Measurements from ENCODE around the gene PRSS38. TPM values are rescaled to one million over a fixed set of nuclear protein-coding genes. Genes with fewer than 3 reads are reported as not detected.

PRSS38 gene
- total RNA-seq, 2 donors from 2014 or later: not detected

DNA sequence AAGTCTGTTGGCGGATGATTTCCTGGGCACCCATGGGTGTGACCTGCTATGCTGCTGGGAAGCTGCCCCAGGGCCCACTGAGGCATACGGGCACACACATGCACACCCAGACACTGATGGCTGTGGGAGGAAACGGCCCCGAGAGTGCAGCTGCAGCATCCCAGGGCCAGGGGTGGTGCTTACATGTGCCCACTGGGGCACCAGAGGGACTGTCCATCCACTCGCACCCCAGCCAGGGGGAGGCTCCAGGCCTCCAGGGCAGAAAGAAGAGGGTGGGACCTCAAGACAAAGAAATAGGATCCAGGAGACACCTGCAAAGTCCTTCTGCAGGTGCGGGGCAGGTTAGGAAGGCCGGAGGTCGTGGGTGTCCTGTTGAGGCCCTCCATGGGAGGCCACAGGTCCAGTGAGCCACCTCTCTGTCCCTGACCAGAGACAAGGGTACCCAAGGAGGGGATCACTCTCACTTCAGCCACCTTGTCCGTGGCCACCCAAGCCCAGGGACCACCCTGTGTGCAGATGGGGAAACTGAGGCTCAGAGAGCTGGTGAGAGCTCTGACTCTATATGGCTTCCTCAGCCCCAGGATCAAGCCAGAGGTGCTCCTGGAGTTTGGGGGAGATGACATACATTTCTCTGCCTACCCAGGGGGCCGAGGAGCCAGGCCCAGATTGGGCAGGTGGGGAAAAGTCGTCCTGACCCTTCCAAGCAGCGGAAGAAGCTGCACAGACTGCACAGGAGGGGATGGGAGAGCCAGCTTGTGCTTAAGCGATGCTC lies 75.2 kb downstream of the PRSS38 start:
- H3K27ac ChIP-seq (ENCODE audit: low read depth, low read length): no peak overlapping the region
- Mint-ChIP-seq H3K4me1 (peaks cover 11% of the 10 kb centered on the region), H3K27me3 (ENCODE audit: insufficient read depth) (peaks cover 4% of the 10 kb centered on the region), H3K36me3 (ENCODE audit: low read depth) (no peaks in the 10 kb centered on the region), H3K27ac (no peak overlapping the region), H3K4me3 (no peak overlapping the region), H3K9me3 (no peaks in the 10 kb centered on the region)
- no peak overlapping the region for H3K9ac ChIP-seq (ENCODE audit: extremely low read depth, low read length, poor library complexity, severe bottlenecking)
- TF ChIP-seq CTCF (conservative IDR thresholded peaks at IDR 0.05): no peak
- DNase-seq: peak; percentile 36
- H3K27me3 ChIP-seq (ENCODE audit: control insufficient read depth, insufficient read depth, low read length, poor library complexity, severe bottlenecking): no peaks in the 10 kb centered on the region
- no peaks in the 10 kb centered on the region for H3K36me3 ChIP-seq (ENCODE audit: control insufficient read depth, insufficient read depth, low read length)
- no peaks in the 10 kb centered on the region for H3K9me3 ChIP-seq (ENCODE audit: control insufficient read depth, low read length)
- 94 to 97% methylated on average over 10 to 13 of the region's 13 CpGs for WGBS, 2 experiments (ENCODE audit: insufficient coverage in 1 of 2, insufficient read length in 1 of 2)
- H3K4me3 ChIP-seq (ENCODE audit: low read length): no peak overlapping the region
- H3K4me1 ChIP-seq (ENCODE audit: control insufficient read depth, insufficient read depth, low read length): peaks cover 10% of the 10 kb centered on the region

DNA sequence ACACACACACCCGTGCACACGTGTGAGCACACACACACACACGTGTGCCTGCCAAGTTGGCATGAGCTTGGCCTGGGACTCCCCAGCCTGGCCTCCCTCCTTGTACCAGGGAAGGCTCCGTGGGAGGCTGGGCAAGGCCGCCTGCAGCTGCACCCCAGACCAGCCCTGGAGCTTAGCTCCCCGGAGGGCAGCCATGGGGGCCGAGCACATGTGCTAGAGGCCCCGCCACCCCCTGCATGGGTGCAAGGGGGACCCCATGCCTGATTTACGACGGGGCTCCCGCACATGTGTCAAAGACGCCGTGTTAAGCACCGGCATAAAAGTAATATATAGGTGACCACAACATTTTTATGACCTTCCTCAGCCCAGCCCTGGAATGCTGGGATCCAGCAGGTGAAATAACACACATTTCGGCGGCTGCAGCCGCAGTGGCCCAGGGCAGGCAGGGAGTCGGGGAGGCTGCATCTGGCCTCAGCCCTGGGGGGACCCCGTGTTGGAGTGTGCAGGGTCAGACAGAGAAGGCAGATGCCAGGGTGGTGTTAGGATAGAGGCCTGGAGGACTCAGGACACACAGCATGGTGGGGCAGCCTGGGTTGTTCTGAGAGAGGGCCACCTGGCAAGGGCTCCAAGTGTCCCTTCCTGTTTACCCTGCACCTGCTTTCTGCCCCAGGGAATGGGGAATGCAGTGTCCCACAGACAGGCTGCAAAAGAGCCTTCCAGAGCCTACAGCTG lies 75.9 kb downstream of the PRSS38 start:
- peaks cover 4% of the 10 kb centered on the region for H3K27me3 Mint-ChIP-seq (ENCODE audit: insufficient read depth)
- Histone ChIP-seq H3K27ac (ENCODE audit: low read depth, low read length) (no peak overlapping the region), H3K36me3 (ENCODE audit: control insufficient read depth, insufficient read depth, low read length) (no peaks in the 10 kb centered on the region), H3K4me3 (ENCODE audit: low read length) (no peak overlapping the region), H3K9ac (ENCODE audit: extremely low read depth, low read length, poor library complexity, severe bottlenecking) (no peak overlapping the region), H3K9me3 (ENCODE audit: control insufficient read depth, low read length) (no peaks in the 10 kb centered on the region), H3K27me3 (ENCODE audit: control insufficient read depth, insufficient read depth, low read length, poor library complexity, severe bottlenecking) (no peaks in the 10 kb centered on the region), H3K4me1 (ENCODE audit: control insufficient read depth, insufficient read depth, low read length) (peaks cover 10% of the 10 kb centered on the region)
- no peaks in the 10 kb centered on the region for H3K36me3 Mint-ChIP-seq (ENCODE audit: low read depth)
- no peak for TF ChIP-seq CTCF (conservative IDR thresholded peaks at IDR 0.05)
- no peaks in the 10 kb centered on the region for H3K9me3 Mint-ChIP-seq
- H3K4me1 Mint-ChIP-seq: peaks cover 11% of the 10 kb centered on the region
- WGBS, 2 experiments (ENCODE audit: insufficient coverage in 1 of 2, insufficient read length in 1 of 2): 91 to 95% methylated on average over 5 to 19 of the region's 19 CpGs
- DNase-seq: peak; percentile 47
- H3K27ac Mint-ChIP-seq: no peak overlapping the region
- H3K4me3 Mint-ChIP-seq: no peak overlapping the region

GRCh38 chr1:227891955-227892488 lies 76.5 kb downstream of the PRSS38 start:
- no peaks in the 10 kb centered on the region for H3K36me3 Mint-ChIP-seq (ENCODE audit: low read depth)
- WGBS, 2 experiments (ENCODE audit: insufficient coverage in 1 of 2, insufficient read length in 1 of 2): 83 to 95% methylated on average over 2 to 6 of the region's 6 CpGs
- H3K4me1 ChIP-seq (ENCODE audit: control insufficient read depth, insufficient read depth, low read length): peaks cover 10% of the 10 kb centered on the region
- no peak overlapping the region for H3K9ac ChIP-seq (ENCODE audit: extremely low read depth, low read length, poor library complexity, severe bottlenecking)
- H3K36me3 ChIP-seq (ENCODE audit: control insufficient read depth, insufficient read depth, low read length): no peaks in the 10 kb centered on the region
- no peaks in the 10 kb centered on the region for H3K27me3 ChIP-seq (ENCODE audit: control insufficient read depth, insufficient read depth, low read length, poor library complexity, severe bottlenecking)
- peaks cover 11% of the 10 kb centered on the region for H3K4me1 Mint-ChIP-seq
- H3K27me3 Mint-ChIP-seq (ENCODE audit: insufficient read depth): peaks cover 4% of the 10 kb centered on the region
- TF ChIP-seq CTCF (conservative IDR thresholded peaks at IDR 0.05): no peak
- no peak overlapping the region for H3K4me3 Mint-ChIP-seq
- no peaks in the 10 kb centered on the region for H3K9me3 Mint-ChIP-seq
- H3K9me3 ChIP-seq (ENCODE audit: control insufficient read depth, low read length): no peaks in the 10 kb centered on the region
- DNase-seq: peak; percentile 40
- no peak overlapping the region for H3K4me3 ChIP-seq (ENCODE audit: low read length)
- no peak overlapping the region for H3K27ac Mint-ChIP-seq
- H3K27ac ChIP-seq (ENCODE audit: low read depth, low read length): no peak overlapping the region
